ENCODE results near the gene ARFGEF2. TPM values are rescaled to one million over a fixed set of nuclear protein-coding genes. Genes with fewer than 3 reads are reported as not detected.

Gene ARFGEF2
- total and polyA plus RNA-seq, 2 of the 8 experiments (the other 6 are each of a cell fraction or from before 2014, with no cell fraction given) = 8.1 to 21.8 TPM

DNA sequence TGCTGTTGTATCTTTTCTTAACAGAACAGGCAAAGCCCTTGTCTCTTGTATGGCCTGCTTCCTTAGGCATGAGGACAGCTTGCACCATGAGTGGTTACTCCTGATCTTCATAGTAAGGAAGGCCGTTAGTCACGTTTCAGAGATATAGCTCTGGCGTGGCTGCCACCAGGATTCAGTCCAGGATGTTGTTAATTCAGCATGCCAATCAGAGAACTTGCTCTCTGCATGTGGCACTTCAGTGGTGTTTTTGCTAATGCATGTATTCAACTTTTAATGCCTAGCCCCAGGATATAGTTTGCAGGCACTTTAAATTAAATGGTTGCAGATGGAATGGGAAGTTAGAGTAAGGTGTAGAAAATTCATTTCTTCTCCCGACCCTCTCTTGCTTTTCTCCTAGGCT, 20.0 kb downstream of the ARFGEF2 start:
- H3K9ac ChIP-seq (replicated peaks in 1 of 4; ENCODE audit: extremely low read depth in 1 of 4, low read depth in 3 of 4, low read length in 3 of 4) = no peak overlapping the region
- H3K27ac ChIP-seq (ENCODE audit: low read depth, low read length) = no peak overlapping the region
- H3K27me3 ChIP-seq (replicated peaks in 1 of 4; ENCODE audit: control insufficient read depth in 3 of 4, extremely low read depth in 1 of 4, insufficient read depth in 3 of 4, low read length in 3 of 4) = no peaks in the 10 kb centered on the region; a peak in 1 of 7 replicates
- H2BK120ac ChIP-seq (replicated peaks; ENCODE audit: low read depth, low read length) = no peak overlapping the region
- no peaks in the 10 kb centered on the region for H3K9me3 ChIP-seq (ENCODE audit: insufficient read depth in 2 of 2, low read depth in 1 of 2, low read length in 1 of 2)
- H3K4me3 ChIP-seq (ENCODE audit: extremely low read depth in 1 of 4, insufficient read depth in 2 of 4, low read depth in 3 of 4, low read length in 4 of 4) = no peak overlapping the region
- 86% methylated on average over 4 of the region's 4 CpGs; no CpG with 5 or more reads in 1 of the 2 experiments for WGBS, 2 experiments (ENCODE audit: extremely low coverage in 1 of 2, insufficient coverage in 1 of 2, insufficient read length in 1 of 2, insufficient replicate concordance in 2 of 2, low coverage in 1 of 2, low lambda C conversion rate in 2 of 2, missing lambda C conversion rate in 1 of 2)
- H3K4me1 ChIP-seq (replicated peaks in 1 of 4; ENCODE audit: control insufficient read depth in 3 of 4, insufficient read depth in 4 of 4, low read length in 3 of 4) = no peaks in the 10 kb centered on the region
- no peak overlapping the region for H3K14ac ChIP-seq (ENCODE audit: insufficient read length)
- no peak overlapping the region for H3K4me2 ChIP-seq (ENCODE audit: insufficient read depth in 1 of 2, low read depth in 2 of 2, low read length in 2 of 2)
- peaks cover 0 to 17% (median 7%) of the 10 kb centered on the region in 4 experiments; a peak in 7 of 8 replicates for H3K36me3 ChIP-seq (ENCODE audit: control insufficient read depth in 2 of 4, insufficient read depth in 4 of 4, low read length in 3 of 4)
- no peak overlapping the region for H2BK20ac ChIP-seq (ENCODE audit: low read length)
- H3K79me2 ChIP-seq (ENCODE audit: control insufficient read depth in 1 of 2, insufficient read depth in 2 of 2, low read length in 2 of 2) = peaks cover 0 to 29% of the 10 kb centered on the region in 2 experiments; a peak in 3 of 4 replicates
- ChIA-PET POLR2A (ENCODE audit: partially characterized antibody) (no interaction called here), CTCF (ENCODE audit: partially characterized antibody) (interaction anchor here (1.4 to 1.7 kb wide), 2 partner anchors 8 to 284 kb away, joined by 4 to 5 read pairs; no protein-coding TSS in a partner anchor)
- H4K8ac ChIP-seq (ENCODE audit: extremely low read depth, insufficient read depth, low read length) = no peak overlapping the region
- no peak overlapping the region for H2BK15ac ChIP-seq (ENCODE audit: low read length)
- FAIRE-seq = no peak
- no peak for DNase-seq (ENCODE audit: low read depth in 1 of 2, low spot score in 2 of 2)
- H3K18ac ChIP-seq (ENCODE audit: extremely low read depth, low read length) = no peak overlapping the region
- H4K91ac ChIP-seq (replicated peaks; ENCODE audit: insufficient read length, low read length) = no peak overlapping the region
- no peak overlapping the region for H2AFZ ChIP-seq (ENCODE audit: low read length)
- no peak overlapping the region for H3K56ac ChIP-seq (replicated peaks; ENCODE audit: insufficient read length, low read depth, low read length)
- H4K20me1 ChIP-seq (replicated peaks in 1 of 2; ENCODE audit: control insufficient read depth in 1 of 2, insufficient read depth in 2 of 2, low read length in 2 of 2) = peaks cover 0 to 15% of the 10 kb centered on the region in 2 experiments
- no peaks in the 10 kb centered on the region for H3K23me2 ChIP-seq (ENCODE audit: low read depth, low read length)
- H3K79me1 ChIP-seq (ENCODE audit: low read depth, low read length) = peaks cover 3% of the 10 kb centered on the region; the same call in 1 of the 2 replicates
- H3K23ac ChIP-seq (ENCODE audit: insufficient read length) = no peak overlapping the region
- no peak overlapping the region for H2AK5ac ChIP-seq (ENCODE audit: low read depth, low read length)
- H2BK5ac ChIP-seq (ENCODE audit: low read depth, low read length) = no peak overlapping the region
- no peak overlapping the region for H4K5ac ChIP-seq (ENCODE audit: insufficient read length, low read depth, low read length)
- H3K4ac ChIP-seq (replicated peaks; ENCODE audit: insufficient read length, low read depth, low read length) = no peak overlapping the region
- H2BK12ac ChIP-seq (ENCODE audit: low read depth, low read length) = no peak overlapping the region
- TF ChIP-seq SIRT6 (IDR thresholded peaks at IDR 0.05; ENCODE audit: low read length) (no peak), SP2 (IDR thresholded peaks at IDR 0.05; ENCODE audit: low read length) (no peak), BRCA1 (IDR thresholded peaks at IDR 0.05; ENCODE audit: low read depth, low read length) (no peak), CEBPB (IDR thresholded peaks at IDR 0.05; ENCODE audit: low read depth, low read length) (no peak), YY1 (IDR thresholded peaks at IDR 0.05; ENCODE audit: low read depth, low read length) (no peak), BCL11A (IDR thresholded peaks at IDR 0.05; ENCODE audit: low read depth in 2 of 2, low read length in 2 of 2) (no peak), EZH2 (IDR thresholded peaks at IDR 0.05; ENCODE audit: low read depth, low read length, severe bottlenecking) (no peak), TAF7 (optimal IDR thresholded peaks at IDR 0.05; ENCODE audit: borderline replicate concordance, low read depth, low read length) (no peak), ASH2L (IDR thresholded peaks at IDR 0.05; ENCODE audit: low read length) (no peak), SP4 (IDR thresholded peaks at IDR 0.05; ENCODE audit: low read length) (no peak)
- TF ChIP-seq, protein P1, sequence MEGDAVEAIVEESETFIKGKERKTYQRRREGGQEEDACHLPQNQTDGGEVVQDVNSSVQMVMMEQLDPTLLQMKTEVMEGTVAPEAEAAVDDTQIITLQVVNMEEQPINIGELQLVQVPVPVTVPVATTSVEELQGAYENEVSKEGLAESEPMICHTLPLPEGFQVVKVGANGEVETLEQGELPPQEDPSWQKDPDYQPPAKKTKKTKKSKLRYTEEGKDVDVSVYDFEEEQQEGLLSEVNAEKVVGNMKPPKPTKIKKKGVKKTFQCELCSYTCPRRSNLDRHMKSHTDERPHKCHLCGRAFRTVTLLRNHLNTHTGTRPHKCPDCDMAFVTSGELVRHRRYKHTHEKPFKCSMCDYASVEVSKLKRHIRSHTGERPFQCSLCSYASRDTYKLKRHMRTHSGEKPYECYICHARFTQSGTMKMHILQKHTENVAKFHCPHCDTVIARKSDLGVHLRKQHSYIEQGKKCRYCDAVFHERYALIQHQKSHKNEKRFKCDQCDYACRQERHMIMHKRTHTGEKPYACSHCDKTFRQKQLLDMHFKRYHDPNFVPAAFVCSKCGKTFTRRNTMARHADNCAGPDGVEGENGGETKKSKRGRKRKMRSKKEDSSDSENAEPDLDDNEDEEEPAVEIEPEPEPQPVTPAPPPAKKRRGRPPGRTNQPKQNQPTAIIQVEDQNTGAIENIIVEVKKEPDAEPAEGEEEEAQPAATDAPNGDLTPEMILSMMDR (IDR thresholded peaks at IDR 0.05; ENCODE audit: control extremely low read depth in 1 of 3, insufficient read depth in 1 of 3, low read depth in 1 of 3, low read length in 3 of 3) = no peak
- TF ChIP-seq, protein P2, sequence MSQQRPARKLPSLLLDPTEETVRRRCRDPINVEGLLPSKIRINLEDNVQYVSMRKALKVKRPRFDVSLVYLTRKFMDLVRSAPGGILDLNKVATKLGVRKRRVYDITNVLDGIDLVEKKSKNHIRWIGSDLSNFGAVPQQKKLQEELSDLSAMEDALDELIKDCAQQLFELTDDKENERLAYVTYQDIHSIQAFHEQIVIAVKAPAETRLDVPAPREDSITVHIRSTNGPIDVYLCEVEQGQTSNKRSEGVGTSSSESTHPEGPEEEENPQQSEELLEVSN (IDR thresholded peaks at IDR 0.05) = no peak

All from H1 (cell line).